ENCODE measurements around the gene SLAMF9. TPM values are rescaled to one million over a fixed set of nuclear protein-coding genes. Genes with fewer than 3 reads are reported as not detected.

SLAMF9 gene
- total RNA-seq, 1 donor from 2014 or later = 0.43 TPM

GRCh38 chr1:159927849-159928431 lies 26.1 kb downstream of the SLAMF9 start:
- Histone ChIP-seq H3K27ac (ENCODE audit: low read depth, low read length) (no peak overlapping the region), H3K79me2 (ENCODE audit: insufficient read depth, low read length) (peaks cover 28% of the 10 kb centered on the region), H3K36me3 (ENCODE audit: insufficient read depth, low read length) (no peaks in the 10 kb centered on the region), H3K9me3 (ENCODE audit: insufficient read depth, low read depth, low read length) (no peaks in the 10 kb centered on the region), H3K27me3 (ENCODE audit: insufficient read depth, low read length) (no peaks in the 10 kb centered on the region), H3K4me3 (ENCODE audit: insufficient read depth, low read depth, low read length) (no peak overlapping the region), H3K4me1 (ENCODE audit: insufficient read depth, low read length) (peaks cover 9% of the 10 kb centered on the region), H2AFZ (ENCODE audit: low read depth, low read length) (no peak overlapping the region), H3K4me2 (ENCODE audit: low read length) (no peak overlapping the region), H3K9ac (ENCODE audit: low read length) (no peak overlapping the region), H4K20me1 (ENCODE audit: insufficient read depth, low read length) (peaks cover 11% of the 10 kb centered on the region)
- FAIRE-seq (no peak), DNase-seq (ENCODE audit: low read depth) (no peak)
- Mint-ChIP-seq H3K27me3 (ENCODE audit: low read depth, unreplicated experiment) (peaks cover 14% of the 10 kb centered on the region), H3K36me3 (ENCODE audit: low read depth, unreplicated experiment) (peaks cover 5% of the 10 kb centered on the region), H3K4me1 (ENCODE audit: low read depth, unreplicated experiment) (peaks cover 8% of the 10 kb centered on the region), H3K4me3 (ENCODE audit: unreplicated experiment) (no peak overlapping the region), H3K27ac (ENCODE audit: unreplicated experiment) (no peak overlapping the region), H3K9me3 (ENCODE audit: unreplicated experiment) (no peaks in the 10 kb centered on the region)
- TF ChIP-seq EZH2 (IDR thresholded peaks at IDR 0.05; ENCODE audit: insufficient read depth, low read length) = no peak
- TF ChIP-seq, protein P1, sequence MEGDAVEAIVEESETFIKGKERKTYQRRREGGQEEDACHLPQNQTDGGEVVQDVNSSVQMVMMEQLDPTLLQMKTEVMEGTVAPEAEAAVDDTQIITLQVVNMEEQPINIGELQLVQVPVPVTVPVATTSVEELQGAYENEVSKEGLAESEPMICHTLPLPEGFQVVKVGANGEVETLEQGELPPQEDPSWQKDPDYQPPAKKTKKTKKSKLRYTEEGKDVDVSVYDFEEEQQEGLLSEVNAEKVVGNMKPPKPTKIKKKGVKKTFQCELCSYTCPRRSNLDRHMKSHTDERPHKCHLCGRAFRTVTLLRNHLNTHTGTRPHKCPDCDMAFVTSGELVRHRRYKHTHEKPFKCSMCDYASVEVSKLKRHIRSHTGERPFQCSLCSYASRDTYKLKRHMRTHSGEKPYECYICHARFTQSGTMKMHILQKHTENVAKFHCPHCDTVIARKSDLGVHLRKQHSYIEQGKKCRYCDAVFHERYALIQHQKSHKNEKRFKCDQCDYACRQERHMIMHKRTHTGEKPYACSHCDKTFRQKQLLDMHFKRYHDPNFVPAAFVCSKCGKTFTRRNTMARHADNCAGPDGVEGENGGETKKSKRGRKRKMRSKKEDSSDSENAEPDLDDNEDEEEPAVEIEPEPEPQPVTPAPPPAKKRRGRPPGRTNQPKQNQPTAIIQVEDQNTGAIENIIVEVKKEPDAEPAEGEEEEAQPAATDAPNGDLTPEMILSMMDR (IDR thresholded peaks at IDR 0.05; ENCODE audit: insufficient read depth, low read depth, low read length) = no peak

DNA sequence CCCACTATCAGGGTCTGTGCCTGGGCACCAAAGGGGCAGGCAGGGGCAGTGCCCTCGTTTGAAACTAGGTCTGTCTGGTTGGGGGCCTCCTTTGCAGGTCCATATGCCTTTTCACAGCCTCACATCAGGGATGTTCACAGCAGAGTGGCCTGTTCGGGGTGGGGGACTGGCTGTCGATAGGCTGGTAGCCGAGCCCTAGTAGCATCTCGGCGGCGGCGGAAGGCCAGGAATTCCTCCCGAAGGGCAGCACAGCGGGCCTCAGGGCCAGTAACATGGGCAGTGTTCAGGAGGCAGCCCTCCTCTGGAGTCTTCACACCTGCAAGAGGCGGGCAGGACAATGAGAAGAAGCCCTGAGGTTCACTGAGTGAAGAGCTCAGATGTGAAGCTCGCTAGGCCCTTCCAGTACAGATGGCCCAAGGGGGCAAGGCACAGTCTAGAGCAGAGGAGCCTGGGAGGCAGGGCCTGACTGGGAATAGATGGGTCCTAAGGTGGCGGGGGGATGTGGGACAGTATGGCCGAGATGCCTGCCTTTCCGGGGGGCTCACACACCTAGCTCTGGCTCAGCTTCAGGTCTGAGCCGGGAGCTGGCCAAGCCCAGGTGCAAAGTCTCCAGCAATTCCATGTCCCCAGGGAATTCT lies 26.7 kb downstream of the SLAMF9 start:
- TF ChIP-seq EZH2 (IDR thresholded peaks at IDR 0.05; ENCODE audit: insufficient read depth, low read length) = no peak
- TF ChIP-seq, protein P1 (IDR thresholded peaks at IDR 0.05; ENCODE audit: insufficient read depth, low read depth, low read length) = no peak
- Mint-ChIP-seq H3K27ac (ENCODE audit: unreplicated experiment) (no peak overlapping the region), H3K4me3 (ENCODE audit: unreplicated experiment) (no peak overlapping the region), H3K9me3 (ENCODE audit: unreplicated experiment) (no peaks in the 10 kb centered on the region), H3K27me3 (ENCODE audit: low read depth, unreplicated experiment) (peaks cover 12% of the 10 kb centered on the region), H3K4me1 (ENCODE audit: low read depth, unreplicated experiment) (peaks cover 11% of the 10 kb centered on the region), H3K36me3 (ENCODE audit: low read depth, unreplicated experiment) (peaks cover 5% of the 10 kb centered on the region)
- DNase-seq (ENCODE audit: low read depth) = no peak
- peaks cover 15% of the 10 kb centered on the region for H3K4me1 ChIP-seq (ENCODE audit: insufficient read depth, low read length)
- no peak overlapping the region for H2AFZ ChIP-seq (ENCODE audit: low read depth, low read length)
- no peaks in the 10 kb centered on the region for H3K36me3 ChIP-seq (ENCODE audit: insufficient read depth, low read length)
- no peaks in the 10 kb centered on the region for H3K9me3 ChIP-seq (ENCODE audit: insufficient read depth, low read depth, low read length)
- no peak overlapping the region for H3K4me2 ChIP-seq (ENCODE audit: low read length)
- H3K79me2 ChIP-seq (ENCODE audit: insufficient read depth, low read length) = peaks cover 34% of the 10 kb centered on the region
- H3K27me3 ChIP-seq (ENCODE audit: insufficient read depth, low read length) = no peaks in the 10 kb centered on the region
- no peak overlapping the region for H3K4me3 ChIP-seq (ENCODE audit: insufficient read depth, low read depth, low read length)
- peaks cover 18% of the 10 kb centered on the region for H4K20me1 ChIP-seq (ENCODE audit: insufficient read depth, low read length)
- no peak overlapping the region for H3K9ac ChIP-seq (ENCODE audit: low read length)
- no peak for FAIRE-seq
- H3K27ac ChIP-seq (ENCODE audit: low read depth, low read length) = no peak overlapping the region

GRCh38 chr1:159925719-159926078 lies 28.3 kb downstream of the SLAMF9 start:
- Histone ChIP-seq H3K9me3 (ENCODE audit: insufficient read depth, low read depth, low read length) (no peaks in the 10 kb centered on the region), H3K27ac (ENCODE audit: low read depth, low read length) (peak overlapping the region; percentile 100), H3K27me3 (ENCODE audit: insufficient read depth, low read length) (no peaks in the 10 kb centered on the region), H2AFZ (ENCODE audit: low read depth, low read length) (peak overlapping the region; percentile 64), H3K4me3 (ENCODE audit: insufficient read depth, low read depth, low read length) (peak overlapping the region; percentile 98), H3K36me3 (ENCODE audit: insufficient read depth, low read length) (peaks cover 4% of the 10 kb centered on the region), H4K20me1 (ENCODE audit: insufficient read depth, low read length) (peaks cover 34% of the 10 kb centered on the region), H3K4me2 (ENCODE audit: low read length) (peak overlapping the region; percentile 98), H3K4me1 (ENCODE audit: insufficient read depth, low read length) (peaks cover 32% of the 10 kb centered on the region), H3K9ac (ENCODE audit: low read length) (peak overlapping the region; percentile 99), H3K79me2 (ENCODE audit: insufficient read depth, low read length) (peaks cover 50% of the 10 kb centered on the region)
- Mint-ChIP-seq H3K36me3 (ENCODE audit: low read depth, unreplicated experiment) (peaks cover 8% of the 10 kb centered on the region), H3K27ac (ENCODE audit: unreplicated experiment) (peak overlapping the region; percentile 97), H3K9me3 (ENCODE audit: unreplicated experiment) (no peaks in the 10 kb centered on the region), H3K27me3 (ENCODE audit: low read depth, unreplicated experiment) (peaks cover 6% of the 10 kb centered on the region), H3K4me3 (ENCODE audit: unreplicated experiment) (peak overlapping the region; percentile 90), H3K4me1 (ENCODE audit: low read depth, unreplicated experiment) (peaks cover 24% of the 10 kb centered on the region)
- FAIRE-seq (no peak), DNase-seq (ENCODE audit: low read depth) (no peak)
- no peak for TF ChIP-seq EZH2 (IDR thresholded peaks at IDR 0.05; ENCODE audit: insufficient read depth, low read length)
- TF ChIP-seq, protein P1 (IDR thresholded peaks at IDR 0.05; ENCODE audit: insufficient read depth, low read depth, low read length) = no peak

All from astrocyte (in vitro differentiated cells and primary cell).